ENCODE results near the gene ASH1L.
"Not testable (repeated sequence)": the region's sequence is repeated elsewhere in the genome, so short reads cannot be mapped to it uniquely, and the experiment has no call there.

The ASH1L gene

DNA sequence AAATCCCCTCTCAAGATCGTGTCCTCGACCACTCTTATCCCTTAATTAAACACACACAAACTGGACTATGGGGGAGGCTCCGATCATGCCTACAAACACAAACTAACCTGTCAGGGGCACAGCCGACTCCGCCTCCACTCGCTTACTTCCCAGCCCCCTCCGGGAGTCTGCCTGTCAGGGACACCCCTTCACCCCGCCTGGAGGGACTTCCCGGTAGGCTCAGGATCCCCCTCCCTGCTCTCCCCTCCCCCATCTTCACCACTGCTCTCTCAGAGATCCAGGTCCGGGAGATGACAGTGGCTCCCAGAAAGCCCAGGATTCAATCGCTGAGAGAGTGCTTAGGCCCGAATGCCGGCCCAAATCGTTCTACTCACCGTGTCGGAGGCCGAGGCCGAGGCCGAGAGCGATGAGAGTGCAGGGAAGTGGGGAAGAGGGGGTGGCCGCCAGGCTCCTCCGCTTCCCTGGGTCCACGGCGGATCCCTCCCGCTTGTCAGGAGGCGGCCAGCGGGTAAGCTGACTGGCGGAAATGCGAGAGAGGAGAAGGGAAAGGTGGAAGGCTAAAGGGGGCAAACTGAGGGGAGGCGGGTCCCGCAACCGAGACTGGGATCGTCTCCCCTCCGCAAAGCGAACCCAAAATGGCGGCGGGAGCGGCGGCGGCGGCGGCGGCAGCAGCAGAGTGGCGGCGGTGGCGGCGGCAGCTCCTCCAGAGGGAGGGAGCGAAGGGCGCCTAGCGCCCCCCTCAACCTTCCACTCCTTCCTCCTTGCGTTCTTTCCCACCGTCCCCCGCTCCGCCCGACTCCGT, 623 bp downstream of the ASH1L start:
- peak in 2 of 3 donors; percentile 19 to 51 for DNase-seq (ENCODE audit: low read depth in 3 of 3, low spot score in 1 of 3)

DNA sequence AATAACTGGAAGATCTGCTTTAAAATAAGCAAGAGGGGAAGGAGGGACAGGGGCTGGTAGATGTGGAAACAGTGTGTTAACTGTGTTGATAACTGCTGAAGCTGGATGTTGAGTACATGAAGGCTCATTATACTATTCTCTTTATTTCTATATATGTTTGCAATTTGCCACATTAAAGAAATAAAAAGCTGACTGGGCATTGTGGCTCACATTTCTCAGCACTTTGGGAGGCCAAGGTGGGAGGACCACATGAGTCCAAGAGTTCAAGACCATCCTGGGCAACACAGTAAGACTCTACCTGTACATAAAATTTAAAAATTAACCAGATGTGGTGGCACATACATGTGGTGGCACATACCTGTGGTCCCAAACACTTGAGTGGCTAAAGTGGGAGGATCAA, 6.7 kb downstream of the ASH1L start:
- DNase-seq (ENCODE audit: low read depth in 3 of 3, low spot score in 1 of 3) = no peak

GRCh38 chr1:155553349-155553748, 9.3 kb downstream of the ASH1L start:
- DNase-seq (ENCODE audit: low read depth in 3 of 3, low spot score in 1 of 3) = no peak

DNA sequence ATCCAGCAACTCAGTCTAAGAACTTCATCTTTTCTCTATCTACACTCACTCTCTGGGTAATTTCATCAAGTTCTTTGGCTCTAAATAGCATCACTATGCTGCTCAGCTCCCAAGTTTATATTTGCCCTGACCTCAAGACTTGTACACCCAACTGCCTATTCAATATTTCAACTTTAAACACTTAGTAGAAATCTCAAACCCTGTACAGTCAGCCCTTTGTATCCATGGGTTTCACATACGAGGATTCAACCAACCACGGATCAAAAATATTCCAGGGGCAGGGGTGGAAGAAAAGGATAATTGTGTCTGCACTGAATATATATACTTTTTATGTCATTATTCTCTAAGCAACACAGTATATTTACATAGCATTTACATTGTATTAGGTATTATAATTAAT, 13.9 kb downstream of the ASH1L start:
- no peak for DNase-seq (ENCODE audit: low read depth in 3 of 3, low spot score in 1 of 3)

DNA sequence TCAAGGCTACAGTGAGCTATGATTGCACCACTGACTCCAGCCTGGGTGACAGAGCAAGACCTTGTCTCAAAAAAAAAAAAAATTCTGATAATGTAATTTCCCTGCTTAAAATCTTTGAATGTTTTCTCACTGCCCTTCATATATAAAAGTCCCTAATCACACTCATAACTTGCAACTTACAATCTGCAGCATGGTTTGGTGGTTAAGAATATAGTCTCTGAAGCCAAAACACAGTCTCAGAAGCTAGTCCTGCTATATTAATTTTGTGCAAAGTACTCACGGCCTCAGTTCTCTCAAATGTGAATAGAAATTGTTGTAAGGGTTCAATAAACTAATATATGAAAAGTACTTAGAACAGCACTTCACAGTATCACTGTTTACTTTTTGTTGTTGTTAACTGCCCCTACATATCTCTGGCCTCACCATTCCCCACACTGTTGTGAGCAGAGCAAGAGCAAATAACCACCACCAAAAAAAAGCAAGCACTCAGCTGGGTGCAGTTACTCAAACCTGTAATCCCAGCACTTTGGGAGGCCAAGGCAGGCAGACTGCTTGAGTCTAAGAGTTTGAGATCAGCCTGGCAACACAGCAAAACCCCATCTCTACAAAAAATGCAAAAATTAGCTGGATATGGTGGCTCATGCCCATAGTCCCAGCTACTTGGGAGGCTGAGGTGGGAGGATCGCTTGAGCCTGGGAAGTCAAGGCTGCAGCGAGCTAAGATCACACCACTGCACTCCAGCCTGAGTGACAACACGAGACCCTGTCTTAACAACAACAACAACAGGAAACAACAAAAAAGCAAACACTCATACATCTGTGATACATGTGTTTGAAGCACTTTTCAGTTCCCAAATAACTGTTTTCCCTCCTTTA, 22.4 kb downstream of the ASH1L start:
- DNase-seq (ENCODE audit: low read depth in 3 of 3, low spot score in 1 of 3) = no peak

- no peak for DNase-seq (ENCODE audit: low read depth in 3 of 3, low spot score in 1 of 3)
Measured at GRCh38 chr1:155537193-155537592, 25.4 kb downstream of the ASH1L start.

DNA sequence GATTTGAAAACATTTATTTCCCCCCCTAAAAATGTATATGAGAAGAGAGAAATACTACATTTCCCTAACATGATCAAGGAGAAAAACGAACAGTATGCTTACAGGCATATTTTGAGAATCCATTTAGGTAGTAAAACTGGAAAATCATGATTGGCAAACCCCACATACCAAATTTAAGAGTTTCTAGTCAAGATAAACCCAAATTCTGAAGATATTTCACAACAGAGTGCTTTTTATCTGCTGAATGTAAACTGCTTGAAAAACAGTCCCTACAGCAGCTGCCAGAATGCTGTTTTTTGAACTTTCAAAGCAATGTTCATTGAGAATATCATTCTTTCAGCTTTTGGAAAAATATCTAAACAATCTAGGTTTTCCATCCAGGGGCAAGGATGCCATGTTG, 31.0 kb downstream of the ASH1L start:
- DNase-seq (ENCODE audit: low read depth in 3 of 3, low spot score in 1 of 3) = no peak

- DNase-seq (ENCODE audit: low read depth in 3 of 3, low spot score in 1 of 3) = no peak
Measured at GRCh38 chr1:155529929-155530328, 32.7 kb downstream of the ASH1L start.

DNA sequence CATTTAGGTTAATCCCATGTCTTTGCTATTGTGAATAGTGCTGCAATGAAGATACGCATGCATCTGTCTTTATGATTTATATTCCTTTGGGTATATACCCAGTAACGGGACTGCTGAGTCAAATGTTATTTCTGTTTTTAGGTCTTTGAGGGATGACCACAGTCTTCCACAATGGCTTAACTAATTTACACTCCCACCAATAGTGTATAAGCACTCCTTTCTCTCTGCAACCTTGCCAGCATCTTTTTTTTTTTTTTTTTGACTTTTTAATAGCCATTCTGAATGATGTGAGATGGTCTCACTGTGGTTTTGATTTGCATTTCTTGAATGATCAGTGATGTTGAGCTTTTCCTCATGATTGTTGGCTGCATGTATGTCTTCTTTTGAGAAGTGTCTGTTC, 33.5 kb downstream of the ASH1L start:
- DNase-seq (ENCODE audit: low read depth in 3 of 3, low spot score in 1 of 3) = no peak

DNA sequence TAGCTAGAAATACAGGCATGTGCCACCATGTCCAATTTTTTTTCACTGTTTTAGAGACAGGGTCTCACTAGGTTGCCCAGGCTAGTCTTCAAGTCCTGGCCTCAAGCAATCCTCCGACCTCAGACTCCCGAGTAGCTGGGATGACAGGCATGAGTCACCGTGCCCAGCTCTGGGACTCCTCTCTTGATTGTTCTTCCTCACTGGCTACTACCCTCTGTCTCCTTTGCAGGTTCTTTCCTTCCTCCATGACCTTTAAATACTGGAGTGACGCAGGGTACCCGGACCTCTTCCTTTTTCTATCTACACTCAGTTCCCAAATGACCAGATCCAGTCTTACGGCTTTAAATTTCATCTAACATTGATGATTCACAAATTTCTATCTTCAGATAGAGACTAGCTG, 34.9 kb downstream of the ASH1L start:
- no peak for DNase-seq (ENCODE audit: low read depth in 3 of 3, low spot score in 1 of 3)

DNA sequence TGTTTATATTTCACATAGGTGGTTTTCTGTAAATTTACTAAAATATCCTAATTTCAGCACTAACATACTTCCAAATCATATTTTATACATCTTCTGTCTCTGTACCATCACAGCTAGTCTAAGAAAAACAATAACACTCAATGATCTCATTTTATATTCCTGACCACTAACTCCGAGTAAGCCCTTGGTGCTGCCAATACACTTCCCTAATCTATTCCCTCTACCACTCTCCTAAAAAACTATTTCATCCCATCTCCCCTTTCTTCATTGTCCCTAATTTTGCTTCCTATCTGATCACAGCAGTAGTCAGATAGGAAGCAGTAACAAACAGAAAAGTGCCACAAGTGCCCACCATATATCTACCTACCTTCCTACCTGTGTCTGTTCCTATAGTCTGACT, 36.2 kb downstream of the ASH1L start:
- DNase-seq (ENCODE audit: low read depth in 3 of 3, low spot score in 1 of 3) = no peak

DNA sequence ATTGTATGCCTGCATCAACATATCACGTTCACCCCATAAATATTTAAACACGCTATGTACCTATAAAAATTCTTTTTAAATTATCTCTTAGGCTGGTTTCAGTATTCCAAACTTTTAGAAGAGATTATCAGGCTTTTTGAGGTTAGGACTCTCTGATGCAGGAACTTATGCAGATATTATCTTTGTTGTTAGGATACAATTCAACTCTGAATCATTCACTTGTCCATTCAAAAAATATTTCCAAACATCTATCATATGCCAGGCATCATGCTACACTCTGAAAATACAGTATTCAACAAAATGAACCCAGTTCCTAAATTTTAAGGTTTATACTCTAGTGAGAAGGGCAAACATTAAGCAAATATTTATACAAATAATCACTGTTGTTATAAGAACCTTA, 40.5 kb downstream of the ASH1L start:
- DNase-seq (ENCODE audit: low read depth in 3 of 3, low spot score in 1 of 3) = no peak

GRCh38 chr1:155518484-155518883, 44.1 kb downstream of the ASH1L start:
- no peak for DNase-seq (ENCODE audit: low read depth in 3 of 3, low spot score in 1 of 3)

DNA sequence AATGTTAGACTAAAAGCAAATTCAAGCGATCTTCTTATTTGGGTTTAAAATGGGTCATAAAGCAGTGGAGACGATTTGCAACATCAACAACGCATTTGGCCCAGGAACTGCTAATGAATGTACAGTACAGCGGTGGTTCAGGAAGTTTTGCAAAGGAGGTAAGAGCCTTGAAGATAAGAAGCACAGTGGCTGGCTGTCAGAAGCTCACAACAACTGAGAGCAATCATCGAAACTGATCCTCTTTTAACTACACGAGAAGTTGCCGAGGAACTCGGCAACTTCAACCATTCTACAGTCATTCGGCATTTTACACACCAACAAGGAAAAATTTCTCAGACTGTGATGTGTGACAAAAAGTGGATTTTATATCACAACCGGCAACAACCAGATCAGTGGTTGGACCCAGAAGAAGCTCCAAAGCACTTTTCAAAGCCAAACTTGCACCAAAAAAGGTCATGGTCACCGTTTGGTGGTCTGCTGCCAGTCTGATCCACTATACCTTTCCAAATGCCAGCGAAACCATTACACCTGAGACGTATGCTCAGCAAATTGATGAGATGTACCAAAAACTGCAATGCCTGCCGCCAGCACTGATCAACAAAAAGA, 47.9 kb downstream of the ASH1L start:
- peak in 1 of 3 donors; percentile 7 for DNase-seq (ENCODE audit: low read depth in 3 of 3, low spot score in 1 of 3)

GRCh38 chr1:155513300-155513916, 49.2 kb downstream of the ASH1L start:
- DNase-seq (ENCODE audit: low read depth in 3 of 3, low spot score in 1 of 3) = no peak

GRCh38 chr1:155511385-155511784, 51.2 kb downstream of the ASH1L start:
- not testable (repeated sequence) for DNase-seq (ENCODE audit: low read depth in 3 of 3, low spot score in 1 of 3)

DNA sequence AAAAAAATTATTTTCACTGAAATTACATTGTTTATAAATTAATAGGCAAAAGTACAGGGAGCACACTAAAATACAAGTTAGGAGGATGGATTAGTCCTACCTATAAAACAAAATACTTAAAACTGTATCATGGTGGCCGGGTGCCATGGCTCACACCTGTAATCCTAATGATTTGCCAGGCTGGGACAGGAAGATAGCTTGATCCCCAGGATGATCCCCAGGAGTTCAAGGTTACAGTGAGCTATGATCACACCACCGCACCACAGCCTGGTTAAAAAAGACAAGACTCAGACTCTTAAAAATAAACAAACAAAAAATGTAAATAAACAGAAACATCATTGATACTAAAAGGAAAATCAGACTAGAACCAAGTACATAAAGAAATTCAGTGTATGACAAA, 53.5 kb downstream of the ASH1L start:
- DNase-seq (ENCODE audit: low read depth in 3 of 3, low spot score in 1 of 3) = no peak

GRCh38 chr1:155507945-155508344, 54.7 kb downstream of the ASH1L start:
- no peak for DNase-seq (ENCODE audit: low read depth in 3 of 3, low spot score in 1 of 3)

- DNase-seq (ENCODE audit: low read depth in 3 of 3, low spot score in 1 of 3) = not testable (repeated sequence)
Measured at GRCh38 chr1:155505963-155506362, 56.6 kb downstream of the ASH1L start.

GRCh38 chr1:155504207-155504606, 58.4 kb downstream of the ASH1L start:
- no peak for DNase-seq (ENCODE audit: low read depth in 3 of 3, low spot score in 1 of 3)

- DNase-seq (ENCODE audit: low read depth in 3 of 3, low spot score in 1 of 3) = no peak
Measured at GRCh38 chr1:155499953-155500639, 62.5 kb downstream of the ASH1L start.

Measured in stimulated activated CD4-positive, alpha-beta T cell treated with anti-CD3 and anti-CD28 coated beads, TNF-alpha, amount 100 ng/mL, for 1 hour (primary cell).